SU-DHL-6 (cell line): ENCODE results near the gene RANBP9.

ENCODE experiments used
- CTCF ChIP-seq: fragments of 200-600 bp; sonication (generic); IDR thresholded peaks from one replicate; pipeline ENCODE4 v1.5.1; 2017; ENCODE audit warnings: antibody characterized with exemption, mild to moderate bottlenecking, low read length, moderate library complexity; ENCODE audit not compliant: insufficient read depth, poor library complexity, severe bottlenecking
- EZH2phosphoT487 ChIP-seq: fragments of 200-600 bp; sonication (generic), shearing (Covaris generic); conservative IDR thresholded peaks from 2 replicates; pipeline ENCODE4 v1.6.1; 2018; ENCODE audit warnings: mild to moderate bottlenecking, antibody characterized with exemption, low read length, moderate library complexity, mixed read lengths

GRCh38 chr6:13604546-13605416, 106.9 kb downstream of the RANBP9 start:
- TF ChIP-seq CTCF (no peak), EZH2phosphoT487 (no peak)
